Hematopoietic multipotent progenitor cell treated with erythropoietin and hydrocortisone succinate and interleukin-3 and kit ligand, for 4 days (in vitro differentiated cells): Measurements from ENCODE around the gene COPE.
"Not testable (repeated sequence)": the region's sequence is repeated elsewhere in the genome, so short reads cannot be mapped to it uniquely, and the experiment has no call there.

Experiments
- DNase-seq: peaks from one replicate; pipeline ENCODE4 v3.0.0-alpha.2; 2015

Gene COPE

GRCh38 chr19:18906605-18907519 is 12.3 kb downstream of the COPE start:
- DNase-seq, result no peak

- DNase-seq, result no peak
Measured at GRCh38 chr19:18905513-18906236, 13.5 kb downstream of the COPE start.

- DNase-seq, result no peak
Measured at GRCh38 chr19:18905058-18905456, 14.1 kb downstream of the COPE start.

GRCh38 chr19:18904334-18905057 is 14.7 kb downstream of the COPE start:
- no peak for DNase-seq

GRCh38 chr19:18903156-18904037 is 15.8 kb downstream of the COPE start:
- DNase-seq, result no peak

GRCh38 chr19:18902519-18902918 is 16.7 kb downstream of the COPE start:
- not testable (repeated sequence) for DNase-seq

- DNase-seq, result no peak
Measured at GRCh38 chr19:18901491-18901890, 17.7 kb downstream of the COPE start.

- DNase-seq, result no peak
Measured at GRCh38 chr19:18900700-18901481, 18.3 kb downstream of the COPE start.

- no peak for DNase-seq
Measured at GRCh38 chr19:18899624-18900560, 19.3 kb downstream of the COPE start.

- DNase-seq, result peak; percentile 22
Measured at GRCh38 chr19:18898607-18899408, 20.4 kb downstream of the COPE start.

- DNase-seq, result peak; percentile 27
Measured at GRCh38 chr19:18898081-18898606, 21.0 kb downstream of the COPE start.

- no peak for DNase-seq
Measured at GRCh38 chr19:18897094-18898029, 21.8 kb downstream of the COPE start.

GRCh38 chr19:18896421-18896841 is 22.8 kb downstream of the COPE start:
- DNase-seq, result peak; percentile 35

- peak; percentile 32 for DNase-seq
Measured at GRCh38 chr19:18895824-18896341, 23.3 kb downstream of the COPE start, which contains the start of gene CERS1. Gene CERS1 (minus strand): TSS chr19:18896158. CDS start chr19:18896072, 86 bp downstream.

GRCh38 chr19:18895038-18895823 is 24.0 kb downstream of the COPE start:
- DNase-seq, result peak; percentile 68

- peak; percentile 38 for DNase-seq
Measured at GRCh38 chr19:18894254-18895037, 24.7 kb downstream of the COPE start.
